ENCODE results near the gene S100A10.

DNA sequence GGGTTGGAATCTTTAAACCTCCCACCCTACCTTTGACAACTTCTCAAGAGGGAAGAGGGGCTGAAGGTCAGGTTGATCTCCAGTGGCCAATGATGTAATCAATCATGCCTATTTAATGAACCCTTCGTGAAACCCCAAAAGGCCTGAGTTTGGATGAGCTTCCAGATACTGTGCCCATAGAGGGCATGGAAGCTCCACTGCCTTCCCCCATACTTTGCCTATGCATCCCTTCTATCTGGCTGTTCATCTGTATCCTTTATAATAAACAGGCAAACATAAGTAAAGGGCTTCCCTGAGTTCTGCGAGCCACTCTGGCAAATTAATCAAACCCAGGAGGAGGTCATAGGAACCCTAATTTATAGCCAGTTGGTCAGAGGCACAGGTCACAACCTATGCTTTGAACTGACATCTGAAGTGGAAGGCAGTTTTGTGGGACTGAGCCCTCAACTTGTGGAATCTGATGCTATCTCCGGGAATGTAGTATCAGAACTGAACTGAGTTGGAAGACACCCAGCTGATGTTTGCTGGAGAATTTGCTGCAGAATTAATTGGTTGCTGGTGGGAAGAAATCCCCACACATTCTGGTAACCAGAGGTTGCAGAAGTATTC is 24.8 kb downstream of the S100A10 start:
- TF ChIP-seq CTCF (IDR thresholded peaks at IDR 0.05): no peak
- no peak for TF ChIP-seq ZFX (IDR thresholded peaks at IDR 0.05; ENCODE audit: borderline replicate concordance)
